HG03442 (cell line): ENCODE results near the gene HNRNPCL4.
"Not testable (repeated sequence)": the region's sequence is repeated elsewhere in the genome, so short reads cannot be mapped to it uniquely, and the experiment has no call there.

Source experiments
- ATAC-seq: cut with Tn5 transposase; IDR thresholded peaks from one replicate; pipeline ENCODE4 v1.9.1; 2021; ENCODE audit warnings: mild to moderate bottlenecking, moderate library complexity; ENCODE audit not compliant: unreplicated experiment

The HNRNPCL4 gene

GRCh38 chr1:13165531-13165930 lies at the start of gene HNRNPCL4:
TSS of gene HNRNPCL4 (minus strand) at chr1:13165631. CDS start at chr1:13165467, 164 bp downstream.
- not testable (repeated sequence) for ATAC-seq

GRCh38 chr1:13208712-13209111 lies 43.3 kb upstream of the HNRNPCL4 start:
- ATAC-seq, result not testable (repeated sequence)

DNA sequence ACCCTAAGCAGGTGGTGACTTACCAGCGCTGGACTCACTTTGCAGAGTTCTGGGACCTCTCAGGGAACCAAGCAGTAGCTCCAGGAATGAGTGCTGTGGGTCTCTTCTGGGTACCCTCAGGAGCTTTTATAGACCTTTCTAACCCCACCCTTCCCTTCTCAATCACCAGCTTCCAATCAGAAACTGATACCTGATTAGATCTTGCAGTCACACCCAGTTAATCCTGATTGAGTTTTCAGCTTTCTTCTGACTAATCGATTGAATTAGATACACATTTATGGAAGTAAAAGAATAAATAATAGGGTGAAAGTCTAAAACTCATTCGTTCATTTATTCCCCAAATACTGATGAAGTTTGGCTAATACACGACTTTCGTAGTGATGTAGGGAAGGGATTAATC lies 35.9 kb upstream of the HNRNPCL4 start, which contains the start of gene PRAMEF13:
Gene PRAMEF13 (minus strand): TSS at position 101 of the 400 bp plus-strand sequence. CDS start 1,820 bp downstream, outside the sequence.
- not testable (repeated sequence) for ATAC-seq

DNA sequence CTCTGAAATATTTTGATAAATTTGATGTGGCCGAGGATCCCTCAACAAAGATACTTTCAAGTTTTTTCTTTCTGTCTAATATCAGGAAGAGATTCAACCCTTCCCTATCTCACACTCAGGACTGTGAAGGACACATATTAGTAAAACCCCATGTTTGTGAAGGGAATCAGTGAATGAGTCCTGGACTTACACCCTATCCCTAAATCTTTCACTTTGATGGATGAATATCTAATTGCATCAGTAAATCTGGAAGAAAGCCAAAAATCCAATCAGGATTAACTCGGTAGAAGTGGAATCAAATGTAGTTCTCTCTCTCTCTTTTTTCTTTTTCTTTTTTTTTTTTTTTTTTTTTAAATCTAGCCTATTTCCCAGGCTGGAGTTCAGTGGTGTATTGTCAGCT lies 6.1 kb upstream of the HNRNPCL4 start, which contains the start of gene PRAMEF9:
Gene PRAMEF9 (plus strand): TSS at position 301 of the 400 bp plus-strand sequence. CDS start 3,433 bp downstream, outside the sequence.
- ATAC-seq, result not testable (repeated sequence)

DNA sequence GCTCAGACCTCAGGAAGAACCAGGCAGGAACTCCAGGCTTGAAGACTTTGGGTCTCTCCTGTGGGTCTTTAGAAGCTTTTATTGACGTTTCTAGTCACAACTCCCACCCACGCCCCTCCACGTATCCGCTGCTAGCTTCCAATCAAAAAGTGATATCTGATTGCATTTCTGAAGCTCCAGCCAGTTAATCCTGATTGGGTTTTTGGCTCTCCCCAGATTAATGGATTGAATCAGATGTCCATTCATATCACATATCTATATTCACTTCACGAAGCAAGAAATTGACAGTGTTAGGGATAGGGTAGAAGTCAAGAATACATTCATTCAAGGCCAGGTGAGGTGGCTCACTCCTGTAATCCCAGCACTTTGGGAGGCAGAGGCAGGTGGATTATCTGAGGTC lies 9.5 kb downstream of the HNRNPCL4 start, which contains the start of gene PRAMEF26:
Gene PRAMEF26 (minus strand): TSS at position 101 of the 400 bp plus-strand sequence. CDS start 2,914 bp downstream, outside the sequence.
- ATAC-seq, result not testable (repeated sequence)

DNA sequence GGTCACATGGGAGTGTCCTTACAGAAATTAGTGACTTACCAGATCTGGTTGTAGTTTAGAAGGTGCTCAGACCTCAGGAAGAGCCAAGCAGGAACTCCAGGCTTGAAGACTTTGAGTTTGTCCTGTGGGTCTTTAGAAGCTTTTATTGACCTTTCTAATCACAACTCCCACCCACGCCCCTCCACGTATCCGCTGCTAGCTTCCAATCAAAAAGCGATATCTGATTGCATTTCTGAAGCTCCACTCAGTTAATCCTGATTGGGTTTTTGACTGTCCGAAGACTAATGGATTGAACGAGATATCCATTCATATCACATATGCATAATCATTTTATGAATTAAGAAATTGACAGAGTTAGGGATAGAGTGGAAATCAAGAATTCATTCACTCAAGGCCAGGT lies 48.7 kb downstream of the HNRNPCL4 start, which contains the start of gene HNRNPCL2:
Gene HNRNPCL2 (minus strand): TSS at position 101 of the 400 bp plus-strand sequence. CDS start 454 bp downstream, outside the sequence.
- not testable (repeated sequence) for ATAC-seq
